K562 (cell line): ENCODE results near the gene STMN3. TPM values are rescaled to one million over a fixed set of nuclear protein-coding genes. Genes with fewer than 3 reads are reported as not detected.
A peak's percentile ranks its signal among the peaks of the same experiment; 100 is the strongest.

ENCODE experiments used
- MTA1 ChIP-seq: fragments of 450-650 bp; IDR thresholded peaks from 2 replicates; pipeline ENCODE4 v1.6.1; 2017; ENCODE audit warnings: borderline replicate concordance
- PHB2 ChIP-seq: fragments of 450-650 bp; IDR thresholded peaks from 2 replicates; pipeline ENCODE4 v1.6.1; 2017; ENCODE audit warnings: low read depth
- POLR2A ChIP-seq: fragments of 450-650 bp; conservative IDR thresholded peaks from 2 replicates; pipeline ENCODE4 v1.6.1; 2016
- POLR2AphosphoS5 ChIP-seq: IDR thresholded peaks from 2 replicates; pipeline ENCODE4 v1.6.1; 2011; ENCODE audit warnings: mild to moderate bottlenecking, low read depth, low read length, moderate library complexity; ENCODE audit not compliant: control insufficient read depth, insufficient read depth
- RBM22 ChIP-seq: fragments of 200-400 bp; formaldehyde crosslinking; IDR thresholded peaks from 2 replicates; pipeline ENCODE4 v1.6.1; 2018; ENCODE audit warnings: low read length, low read depth; ENCODE audit not compliant: poor library complexity, severe bottlenecking
- RCOR1 ChIP-seq, 2 experiments: IDR thresholded peaks; 2 replicates each; pipeline ENCODE4 v1.6.1; 2012; ENCODE audit warnings: low read depth in 2 of 2, low read length in 2 of 2, borderline replicate concordance in 1 of 2, improper control_type of control experiment in 1 of 2
- SMAD1 ChIP-seq: fragments of 150-350 bp; IDR thresholded peaks from 2 replicates; pipeline ENCODE4 v1.6.1; 2014; ENCODE audit warnings: low read length, low read depth; ENCODE audit not compliant: partially characterized antibody
- ZKSCAN3 ChIP-seq: fragments of 250-450 bp; sonication (Bioruptor Pico); IDR thresholded peaks from 2 replicates; pipeline ENCODE4 v1.4.0; 2020
- polyA plus RNA-seq, 8 experiments: library from polyadenylated mRNA; depleted of rRNA in 4 of 8; stranded (reverse) in 5 of 8; unstranded in 3 of 8; fragments of >200 nt; fragmentation: Nextera tagmentation in 2 of 8; fragmentation: Illumina TruSeq in 1 of 8; extraction: Ambion mirVana in 2 of 8; extraction: Trizol in 1 of 8; gene quantifications; 2 replicates each; pipeline versions ENCODE4 v1.2.1 to v1.2.3, GENCODE V29; 2011 to 2014; ENCODE audit warnings: inconsistent platforms in 1 of 8, missing spikeins in 1 of 8
- total RNA-seq, 7 experiments: library from RNA; depleted of rRNA in 6 of 7; stranded (reverse); fragments of >200 nt in 6 of 7; fragmentation: Illumina TruSeq in 2 of 7; extraction: Trizol in 2 of 7; gene quantifications; 2 replicates each; pipeline versions ENCODE4 v1.2.1 to v1.2.3, GENCODE V29; 2011 to 2021; ENCODE audit warnings: low replicate concordance in 1 of 7
- TF ChIP-seq, protein P1 (sequence below): sonication (generic); formaldehyde crosslinking; IDR thresholded peaks from 2 replicates; pipeline ENCODE4 v1.8.0; 2022; ENCODE audit warnings: mild to moderate bottlenecking, missing genetic modification reagents
- TF ChIP-seq, protein P2 (sequence below): fragments of 250-450 bp; sonication (Bioruptor Pico); IDR thresholded peaks from 2 replicates; pipeline ENCODE4 v1.4.0; 2020; ENCODE audit warnings: mild to moderate bottlenecking
- TF ChIP-seq, protein P3 (sequence below), 2 experiments: fragments of 450-650 bp in 1 of 2; IDR thresholded peaks; 2 replicates each; pipeline ENCODE4 v1.6.1; 2011 to 2017; ENCODE audit warnings: low read depth in 2 of 2, antibody characterized with exemption in 1 of 2, borderline replicate concordance in 1 of 2, low read length in 1 of 2, mild to moderate bottlenecking in 1 of 2, mixed read lengths in 1 of 2; ENCODE audit not compliant: control insufficient read depth in 1 of 2
- TF ChIP-seq, protein P4 (sequence below): fragments of 450-650 bp; conservative IDR thresholded peaks from 2 replicates; pipeline ENCODE4 v1.6.1; 2016; ENCODE audit warnings: missing genetic modification characterization, low read depth, mild to moderate bottlenecking, missing compliant biosample characterization, moderate library complexity

Gene STMN3
- total and polyA plus RNA-seq, 9 of the 15 experiments (the other 6 are each of a cell fraction or from before 2014, with no cell fraction given): 0.70 to 65.6 (median 29.4) TPM

DNA sequence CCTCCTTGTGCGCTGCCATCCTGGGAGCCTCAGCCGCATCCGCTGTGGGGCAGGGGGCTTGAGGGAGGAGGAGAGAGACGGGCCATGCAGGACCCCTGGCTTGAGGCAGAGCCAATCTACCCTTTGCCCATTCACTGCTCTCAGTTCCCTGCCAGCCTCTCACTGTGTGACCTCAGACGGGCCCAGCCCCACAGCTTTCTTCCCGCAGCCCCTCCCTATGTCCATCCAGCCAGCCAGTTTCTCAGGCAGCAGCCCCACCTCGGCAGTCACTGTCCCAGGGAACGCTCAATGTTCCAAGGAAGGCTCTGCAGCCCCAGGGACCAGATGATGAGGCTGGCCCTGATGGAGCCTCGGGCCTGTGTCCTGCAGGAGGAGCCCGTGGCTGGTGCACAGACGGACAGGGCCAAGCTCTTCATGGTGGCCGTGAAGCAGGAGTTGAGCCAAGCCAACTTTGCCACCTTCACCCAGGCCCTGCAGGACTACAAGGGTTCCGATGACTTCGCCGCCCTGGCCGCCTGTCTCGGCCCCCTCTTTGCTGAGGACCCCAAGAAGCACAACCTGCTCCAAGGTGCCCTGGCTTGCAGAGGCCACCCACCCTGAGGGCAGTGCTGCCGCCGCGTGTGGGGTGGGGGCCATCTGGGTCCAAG is 39.3 kb upstream of the STMN3 start (continued):
- TF ChIP-seq, protein P1, sequence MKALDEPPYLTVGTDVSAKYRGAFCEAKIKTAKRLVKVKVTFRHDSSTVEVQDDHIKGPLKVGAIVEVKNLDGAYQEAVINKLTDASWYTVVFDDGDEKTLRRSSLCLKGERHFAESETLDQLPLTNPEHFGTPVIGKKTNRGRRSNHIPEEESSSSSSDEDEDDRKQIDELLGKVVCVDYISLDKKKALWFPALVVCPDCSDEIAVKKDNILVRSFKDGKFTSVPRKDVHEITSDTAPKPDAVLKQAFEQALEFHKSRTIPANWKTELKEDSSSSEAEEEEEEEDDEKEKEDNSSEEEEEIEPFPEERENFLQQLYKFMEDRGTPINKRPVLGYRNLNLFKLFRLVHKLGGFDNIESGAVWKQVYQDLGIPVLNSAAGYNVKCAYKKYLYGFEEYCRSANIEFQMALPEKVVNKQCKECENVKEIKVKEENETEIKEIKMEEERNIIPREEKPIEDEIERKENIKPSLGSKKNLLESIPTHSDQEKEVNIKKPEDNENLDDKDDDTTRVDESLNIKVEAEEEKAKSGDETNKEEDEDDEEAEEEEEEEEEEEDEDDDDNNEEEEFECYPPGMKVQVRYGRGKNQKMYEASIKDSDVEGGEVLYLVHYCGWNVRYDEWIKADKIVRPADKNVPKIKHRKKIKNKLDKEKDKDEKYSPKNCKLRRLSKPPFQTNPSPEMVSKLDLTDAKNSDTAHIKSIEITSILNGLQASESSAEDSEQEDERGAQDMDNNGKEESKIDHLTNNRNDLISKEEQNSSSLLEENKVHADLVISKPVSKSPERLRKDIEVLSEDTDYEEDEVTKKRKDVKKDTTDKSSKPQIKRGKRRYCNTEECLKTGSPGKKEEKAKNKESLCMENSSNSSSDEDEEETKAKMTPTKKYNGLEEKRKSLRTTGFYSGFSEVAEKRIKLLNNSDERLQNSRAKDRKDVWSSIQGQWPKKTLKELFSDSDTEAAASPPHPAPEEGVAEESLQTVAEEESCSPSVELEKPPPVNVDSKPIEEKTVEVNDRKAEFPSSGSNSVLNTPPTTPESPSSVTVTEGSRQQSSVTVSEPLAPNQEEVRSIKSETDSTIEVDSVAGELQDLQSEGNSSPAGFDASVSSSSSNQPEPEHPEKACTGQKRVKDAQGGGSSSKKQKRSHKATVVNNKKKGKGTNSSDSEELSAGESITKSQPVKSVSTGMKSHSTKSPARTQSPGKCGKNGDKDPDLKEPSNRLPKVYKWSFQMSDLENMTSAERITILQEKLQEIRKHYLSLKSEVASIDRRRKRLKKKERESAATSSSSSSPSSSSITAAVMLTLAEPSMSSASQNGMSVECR (CRISPR knock-in tag): no peak
- TF ChIP-seq, protein P2, sequence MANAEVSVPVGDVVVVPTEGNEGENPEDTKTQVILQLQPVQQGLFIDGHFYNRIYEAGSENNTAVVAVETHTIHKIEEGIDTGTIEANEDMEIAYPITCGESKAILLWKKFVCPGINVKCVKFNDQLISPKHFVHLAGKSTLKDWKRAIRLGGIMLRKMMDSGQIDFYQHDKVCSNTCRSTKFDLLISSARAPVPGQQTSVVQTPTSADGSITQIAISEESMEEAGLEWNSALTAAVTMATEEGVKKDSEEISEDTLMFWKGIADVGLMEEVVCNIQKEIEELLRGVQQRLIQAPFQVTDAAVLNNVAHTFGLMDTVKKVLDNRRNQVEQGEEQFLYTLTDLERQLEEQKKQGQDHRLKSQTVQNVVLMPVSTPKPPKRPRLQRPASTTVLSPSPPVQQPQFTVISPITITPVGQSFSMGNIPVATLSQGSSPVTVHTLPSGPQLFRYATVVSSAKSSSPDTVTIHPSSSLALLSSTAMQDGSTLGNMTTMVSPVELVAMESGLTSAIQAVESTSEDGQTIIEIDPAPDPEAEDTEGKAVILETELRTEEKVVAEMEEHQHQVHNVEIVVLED (CRISPR knock-in tag): no peak
- TF ChIP-seq PHB2 (no peak), MTA1 (no peak), ZKSCAN3 (no peak), SMAD1 (no peak), RCOR1 (IDR thresholded peaks at IDR 0.05; ENCODE audit: borderline replicate concordance in 1 of 2, low read depth in 2 of 2, low read length in 2 of 2) (no peak), POLR2A (0 out of 2 replicates have a peak, but pooled peaks have one; percentile 26), POLR2AphosphoS5 (no peak), RBM22 (peak; percentile 46)
- TF ChIP-seq, protein P3, sequence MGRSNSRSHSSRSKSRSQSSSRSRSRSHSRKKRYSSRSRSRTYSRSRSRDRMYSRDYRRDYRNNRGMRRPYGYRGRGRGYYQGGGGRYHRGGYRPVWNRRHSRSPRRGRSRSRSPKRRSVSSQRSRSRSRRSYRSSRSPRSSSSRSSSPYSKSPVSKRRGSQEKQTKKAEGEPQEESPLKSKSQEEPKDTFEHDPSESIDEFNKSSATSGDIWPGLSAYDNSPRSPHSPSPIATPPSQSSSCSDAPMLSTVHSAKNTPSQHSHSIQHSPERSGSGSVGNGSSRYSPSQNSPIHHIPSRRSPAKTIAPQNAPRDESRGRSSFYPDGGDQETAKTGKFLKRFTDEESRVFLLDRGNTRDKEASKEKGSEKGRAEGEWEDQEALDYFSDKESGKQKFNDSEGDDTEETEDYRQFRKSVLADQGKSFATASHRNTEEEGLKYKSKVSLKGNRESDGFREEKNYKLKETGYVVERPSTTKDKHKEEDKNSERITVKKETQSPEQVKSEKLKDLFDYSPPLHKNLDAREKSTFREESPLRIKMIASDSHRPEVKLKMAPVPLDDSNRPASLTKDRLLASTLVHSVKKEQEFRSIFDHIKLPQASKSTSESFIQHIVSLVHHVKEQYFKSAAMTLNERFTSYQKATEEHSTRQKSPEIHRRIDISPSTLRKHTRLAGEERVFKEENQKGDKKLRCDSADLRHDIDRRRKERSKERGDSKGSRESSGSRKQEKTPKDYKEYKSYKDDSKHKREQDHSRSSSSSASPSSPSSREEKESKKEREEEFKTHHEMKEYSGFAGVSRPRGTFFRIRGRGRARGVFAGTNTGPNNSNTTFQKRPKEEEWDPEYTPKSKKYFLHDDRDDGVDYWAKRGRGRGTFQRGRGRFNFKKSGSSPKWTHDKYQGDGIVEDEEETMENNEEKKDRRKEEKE (IDR thresholded peaks at IDR 0.05; ENCODE audit: borderline replicate concordance in 1 of 2, control insufficient read depth in 1 of 2, low read depth in 2 of 2, low read length in 1 of 2): no peak
- TF ChIP-seq, protein P4, sequence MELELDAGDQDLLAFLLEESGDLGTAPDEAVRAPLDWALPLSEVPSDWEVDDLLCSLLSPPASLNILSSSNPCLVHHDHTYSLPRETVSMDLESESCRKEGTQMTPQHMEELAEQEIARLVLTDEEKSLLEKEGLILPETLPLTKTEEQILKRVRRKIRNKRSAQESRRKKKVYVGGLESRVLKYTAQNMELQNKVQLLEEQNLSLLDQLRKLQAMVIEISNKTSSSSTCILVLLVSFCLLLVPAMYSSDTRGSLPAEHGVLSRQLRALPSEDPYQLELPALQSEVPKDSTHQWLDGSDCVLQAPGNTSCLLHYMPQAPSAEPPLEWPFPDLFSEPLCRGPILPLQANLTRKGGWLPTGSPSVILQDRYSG: no peak
